Measurements from ENCODE around the gene GABRD. TPM values are rescaled to one million over a fixed set of nuclear protein-coding genes. Genes with fewer than 3 reads are reported as not detected.

GABRD gene
- total and polyA plus RNA-seq, 10 of the 15 experiments (the other 5 are each of a cell fraction or from before 2014, with no cell fraction given) = not detected

DNA sequence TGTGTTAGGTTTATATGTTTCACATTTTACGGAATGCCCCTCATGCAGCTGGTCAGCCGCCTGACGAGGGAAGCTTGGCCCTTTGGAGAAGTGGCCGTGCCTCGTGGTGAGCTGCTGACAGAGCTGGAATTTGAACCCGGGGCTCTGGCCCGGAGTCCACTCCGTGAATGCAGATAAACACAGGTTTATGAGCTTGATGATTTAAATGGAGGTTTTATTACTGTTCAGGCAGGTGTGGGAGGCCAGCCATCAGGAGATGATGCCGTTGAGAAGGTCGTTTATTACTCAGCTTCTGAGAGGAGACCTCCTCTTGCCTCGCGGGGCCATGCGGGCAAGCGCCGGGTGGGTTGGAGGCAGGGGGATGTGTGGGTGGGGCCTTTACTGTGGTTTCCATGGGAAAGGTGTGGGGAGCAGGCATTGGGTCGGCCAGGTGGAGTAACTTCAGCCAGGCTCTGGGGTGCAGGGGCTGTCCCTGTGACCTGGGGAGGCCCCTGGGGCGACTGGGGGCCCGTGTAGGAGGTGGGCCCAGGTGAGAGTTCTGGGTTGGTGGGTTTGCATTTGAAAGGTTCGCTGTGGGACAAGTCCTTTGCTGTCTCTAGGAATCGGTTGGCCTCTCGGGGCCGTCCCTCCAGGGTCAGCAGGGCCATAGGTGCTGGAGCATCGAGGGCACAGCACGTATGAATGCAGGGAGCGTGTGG, 53.1 kb downstream of the GABRD start (continued):
- TF ChIP-seq, protein P1, sequence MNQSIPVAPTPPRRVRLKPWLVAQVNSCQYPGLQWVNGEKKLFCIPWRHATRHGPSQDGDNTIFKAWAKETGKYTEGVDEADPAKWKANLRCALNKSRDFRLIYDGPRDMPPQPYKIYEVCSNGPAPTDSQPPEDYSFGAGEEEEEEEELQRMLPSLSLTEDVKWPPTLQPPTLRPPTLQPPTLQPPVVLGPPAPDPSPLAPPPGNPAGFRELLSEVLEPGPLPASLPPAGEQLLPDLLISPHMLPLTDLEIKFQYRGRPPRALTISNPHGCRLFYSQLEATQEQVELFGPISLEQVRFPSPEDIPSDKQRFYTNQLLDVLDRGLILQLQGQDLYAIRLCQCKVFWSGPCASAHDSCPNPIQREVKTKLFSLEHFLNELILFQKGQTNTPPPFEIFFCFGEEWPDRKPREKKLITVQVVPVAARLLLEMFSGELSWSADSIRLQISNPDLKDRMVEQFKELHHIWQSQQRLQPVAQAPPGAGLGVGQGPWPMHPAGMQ (IDR thresholded peaks at IDR 0.05; ENCODE audit: borderline replicate concordance) = no peak
- TF ChIP-seq ZNF274 (IDR thresholded peaks at IDR 0.05; ENCODE audit: insufficient read depth, insufficient read length) = no peak
- no peak for TF ChIP-seq SMC3 (IDR thresholded peaks at IDR 0.05; ENCODE audit: borderline replicate concordance, low read length)

DNA sequence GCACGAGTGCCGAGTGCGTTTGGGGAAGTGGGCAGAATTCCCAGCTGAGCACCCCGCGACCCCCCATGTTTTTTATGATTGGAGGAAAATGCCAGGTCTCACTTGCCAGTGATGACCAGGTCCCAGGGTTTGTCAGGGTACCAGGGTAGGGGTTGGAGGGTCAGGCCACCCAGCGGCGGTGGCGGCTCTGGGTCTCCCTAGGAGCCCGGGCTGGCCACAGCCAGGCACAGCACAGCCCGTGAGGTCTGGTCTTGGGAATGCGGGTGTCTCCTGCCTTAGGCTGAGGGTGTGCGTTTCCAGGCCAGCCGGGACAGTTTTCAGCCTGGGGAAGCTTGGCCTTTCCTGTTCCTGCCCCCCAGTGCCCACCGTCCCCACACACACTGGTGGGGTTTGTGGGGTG, 53.7 kb downstream of the GABRD start:
- Histone ChIP-seq H3K4me2 (ENCODE audit: control insufficient read depth, insufficient read depth) (no peak overlapping the region), H3K27me3 (replicated peaks in 1 of 2; ENCODE audit: control insufficient read depth in 2 of 2, insufficient read depth in 2 of 2, low read length in 1 of 2) (no peaks in the 10 kb centered on the region), H3K27ac (ENCODE audit: control insufficient read depth, insufficient read depth) (no peak overlapping the region), H2AFZ (ENCODE audit: control insufficient read depth, low read depth, low read length) (no peak overlapping the region), H3K4me1 (ENCODE audit: control insufficient read depth, insufficient read depth, low read length) (no peaks in the 10 kb centered on the region), H3K9me3 (replicated peaks; ENCODE audit: control insufficient read depth, insufficient read depth, low read length) (no peaks in the 10 kb centered on the region; the same call in 2 of the 3 replicates), H4K20me1 (ENCODE audit: control insufficient read depth, insufficient read depth) (no peaks in the 10 kb centered on the region), H3K79me2 (ENCODE audit: control insufficient read depth, insufficient read depth, low read length) (no peaks in the 10 kb centered on the region), H3K4me3 (no peak overlapping the region), H3K36me3 (ENCODE audit: control insufficient read depth in 2 of 2, insufficient read depth in 2 of 2, low read length in 1 of 2) (no peaks in the 10 kb centered on the region; a peak in 1 of 4 replicates), H3K9ac (ENCODE audit: control insufficient read depth, insufficient read depth, low read length) (no peak overlapping the region)
- WGBS (ENCODE audit: insufficient coverage, insufficient replicate concordance, low lambda C conversion rate, missing lambda C conversion rate) = 96% methylated on average over 14 of the region's 14 CpGs
- no peak for FAIRE-seq
- no peak for ATAC-seq
- in situ Hi-C loops (cut with MboI) (no loop called here), intact Hi-C loops (cut with micrococcal nuclease; ENCODE audit: unreplicated experiment) (no loop called here)
- CTCF ChIA-PET = no interaction called here
- RAD21 ChIA-PET (ENCODE audit: unreplicated experiment) = no interaction called here
- POLR2A ChIA-PET = no interaction called here
- SMC1A ChIA-PET (ENCODE audit: uncharacterized antibody, unreplicated experiment) = no interaction called here
- no TSS peak for BruUV-seq (replicated peaks)
- DNase-seq (ENCODE audit: low read depth, low spot score) = no peak
- TF ChIP-seq NFIC (IDR thresholded peaks at IDR 0.05; ENCODE audit: low read depth, low read length) (no peak), BACH1 (IDR thresholded peaks at IDR 0.05; ENCODE audit: borderline replicate concordance) (no peak), STAT3 (IDR thresholded peaks at IDR 0.05; ENCODE audit: low read depth, low read length) (no peak), IKZF1 (conservative IDR thresholded peaks at IDR 0.05) (no peak)
- TF ChIP-seq, protein P2, sequence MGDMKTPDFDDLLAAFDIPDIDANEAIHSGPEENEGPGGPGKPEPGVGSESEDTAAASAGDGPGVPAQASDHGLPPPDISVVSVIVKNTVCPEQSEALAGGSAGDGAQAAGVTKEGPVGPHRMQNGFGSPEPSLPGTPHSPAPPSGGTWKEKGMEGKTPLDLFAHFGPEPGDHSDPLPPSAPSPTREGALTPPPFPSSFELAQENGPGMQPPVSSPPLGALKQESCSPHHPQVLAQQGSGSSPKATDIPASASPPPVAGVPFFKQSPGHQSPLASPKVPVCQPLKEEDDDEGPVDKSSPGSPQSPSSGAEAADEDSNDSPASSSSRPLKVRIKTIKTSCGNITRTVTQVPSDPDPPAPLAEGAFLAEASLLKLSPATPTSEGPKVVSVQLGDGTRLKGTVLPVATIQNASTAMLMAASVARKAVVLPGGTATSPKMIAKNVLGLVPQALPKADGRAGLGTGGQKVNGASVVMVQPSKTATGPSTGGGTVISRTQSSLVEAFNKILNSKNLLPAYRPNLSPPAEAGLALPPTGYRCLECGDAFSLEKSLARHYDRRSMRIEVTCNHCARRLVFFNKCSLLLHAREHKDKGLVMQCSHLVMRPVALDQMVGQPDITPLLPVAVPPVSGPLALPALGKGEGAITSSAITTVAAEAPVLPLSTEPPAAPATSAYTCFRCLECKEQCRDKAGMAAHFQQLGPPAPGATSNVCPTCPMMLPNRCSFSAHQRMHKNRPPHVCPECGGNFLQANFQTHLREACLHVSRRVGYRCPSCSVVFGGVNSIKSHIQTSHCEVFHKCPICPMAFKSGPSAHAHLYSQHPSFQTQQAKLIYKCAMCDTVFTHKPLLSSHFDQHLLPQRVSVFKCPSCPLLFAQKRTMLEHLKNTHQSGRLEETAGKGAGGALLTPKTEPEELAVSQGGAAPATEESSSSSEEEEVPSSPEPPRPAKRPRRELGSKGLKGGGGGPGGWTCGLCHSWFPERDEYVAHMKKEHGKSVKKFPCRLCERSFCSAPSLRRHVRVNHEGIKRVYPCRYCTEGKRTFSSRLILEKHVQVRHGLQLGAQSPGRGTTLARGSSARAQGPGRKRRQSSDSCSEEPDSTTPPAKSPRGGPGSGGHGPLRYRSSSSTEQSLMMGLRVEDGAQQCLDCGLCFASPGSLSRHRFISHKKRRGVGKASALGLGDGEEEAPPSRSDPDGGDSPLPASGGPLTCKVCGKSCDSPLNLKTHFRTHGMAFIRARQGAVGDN (IDR thresholded peaks at IDR 0.05) = no peak
- TF ChIP-seq, protein P3, sequence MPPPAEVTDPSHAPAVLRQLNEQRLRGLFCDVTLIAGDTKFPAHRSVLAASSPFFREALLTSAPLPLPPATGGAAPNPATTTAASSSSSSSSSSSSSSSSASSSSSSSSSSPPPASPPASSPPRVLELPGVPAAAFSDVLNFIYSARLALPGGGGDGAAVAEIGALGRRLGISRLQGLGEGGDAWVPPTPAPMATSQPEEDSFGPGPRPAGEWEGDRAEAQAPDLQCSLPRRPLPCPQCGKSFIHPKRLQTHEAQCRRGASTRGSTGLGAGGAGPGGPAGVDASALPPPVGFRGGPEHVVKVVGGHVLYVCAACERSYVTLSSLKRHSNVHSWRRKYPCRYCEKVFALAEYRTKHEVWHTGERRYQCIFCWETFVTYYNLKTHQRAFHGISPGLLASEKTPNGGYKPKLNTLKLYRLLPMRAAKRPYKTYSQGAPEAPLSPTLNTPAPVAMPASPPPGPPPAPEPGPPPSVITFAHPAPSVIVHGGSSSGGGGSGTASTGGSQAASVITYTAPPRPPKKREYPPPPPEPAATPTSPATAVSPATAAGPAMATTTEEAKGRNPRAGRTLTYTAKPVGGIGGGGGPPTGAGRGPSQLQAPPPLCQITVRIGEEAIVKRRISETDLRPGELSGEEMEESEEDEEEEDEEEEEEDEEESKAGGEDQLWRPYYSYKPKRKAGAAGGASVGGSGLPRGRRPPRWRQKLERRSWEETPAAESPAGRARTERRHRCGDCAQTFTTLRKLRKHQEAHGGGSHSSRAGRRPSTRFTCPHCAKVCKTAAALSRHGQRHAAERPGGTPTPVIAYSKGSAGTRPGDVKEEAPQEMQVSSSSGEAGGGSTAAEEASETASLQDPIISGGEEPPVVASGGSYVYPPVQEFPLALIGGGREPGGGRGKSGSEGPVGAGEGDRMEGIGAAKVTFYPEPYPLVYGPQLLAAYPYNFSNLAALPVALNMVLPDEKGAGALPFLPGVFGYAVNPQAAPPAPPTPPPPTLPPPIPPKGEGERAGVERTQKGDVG (CRISPR knock-in tag; IDR thresholded peaks at IDR 0.05) = no peak

Measured in GM12878 (cell line).